ENCODE results near the gene CENPX. TPM values are rescaled to one million over a fixed set of nuclear protein-coding genes. Genes with fewer than 3 reads are reported as not detected.

CENPX gene
- total and polyA plus RNA-seq, 2 of the 13 experiments (the other 11 are each of a cell fraction or from before 2014, with no cell fraction given): 92.7 to 170 TPM

DNA sequence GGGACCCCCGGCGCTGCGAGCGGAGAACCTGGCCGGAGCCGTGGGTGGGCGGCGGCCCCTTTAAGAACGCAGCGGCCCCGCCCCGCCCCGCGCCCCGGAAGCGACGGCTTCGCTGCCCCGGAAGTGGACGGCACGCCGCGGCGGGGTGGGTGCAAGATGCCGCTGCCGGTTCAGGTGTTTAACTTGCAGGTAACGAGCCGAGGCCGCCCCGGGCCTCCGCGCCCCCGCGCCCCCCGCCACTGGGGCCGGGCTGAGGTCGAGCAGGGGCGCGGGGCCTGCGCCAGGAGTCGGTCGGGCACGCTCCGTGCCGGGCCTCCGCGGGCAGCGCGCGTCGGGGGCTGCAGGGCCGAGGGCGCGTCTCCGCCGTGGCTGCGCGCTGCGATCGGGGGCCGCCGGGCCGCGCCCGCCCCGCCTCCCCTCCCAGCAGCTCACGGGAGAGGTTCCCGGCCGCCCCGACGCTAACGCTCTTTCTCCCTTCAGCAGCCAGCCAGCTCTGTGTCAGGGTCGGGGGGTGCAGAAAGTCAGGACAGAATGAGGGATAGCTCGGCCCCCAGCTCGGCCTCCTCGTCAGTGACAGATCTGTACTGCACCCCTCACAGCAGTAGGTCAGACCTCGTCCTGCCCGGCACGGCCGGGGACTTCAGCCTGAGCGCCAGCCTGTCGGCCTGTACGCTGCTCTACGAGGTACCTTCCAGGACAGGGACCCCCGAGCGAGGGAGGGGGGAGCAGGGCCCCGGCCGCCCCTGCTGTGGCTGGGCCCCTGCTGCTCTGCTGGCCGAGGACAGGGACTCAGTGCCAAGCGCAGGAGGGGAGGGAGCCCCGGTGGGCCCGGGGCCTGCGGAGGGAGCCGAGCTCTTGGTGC, 29.3 kb upstream of the CENPX start, which contains the start of the genes GPS1 and RFNG (continued):
- TF ChIP-seq, protein P1, sequence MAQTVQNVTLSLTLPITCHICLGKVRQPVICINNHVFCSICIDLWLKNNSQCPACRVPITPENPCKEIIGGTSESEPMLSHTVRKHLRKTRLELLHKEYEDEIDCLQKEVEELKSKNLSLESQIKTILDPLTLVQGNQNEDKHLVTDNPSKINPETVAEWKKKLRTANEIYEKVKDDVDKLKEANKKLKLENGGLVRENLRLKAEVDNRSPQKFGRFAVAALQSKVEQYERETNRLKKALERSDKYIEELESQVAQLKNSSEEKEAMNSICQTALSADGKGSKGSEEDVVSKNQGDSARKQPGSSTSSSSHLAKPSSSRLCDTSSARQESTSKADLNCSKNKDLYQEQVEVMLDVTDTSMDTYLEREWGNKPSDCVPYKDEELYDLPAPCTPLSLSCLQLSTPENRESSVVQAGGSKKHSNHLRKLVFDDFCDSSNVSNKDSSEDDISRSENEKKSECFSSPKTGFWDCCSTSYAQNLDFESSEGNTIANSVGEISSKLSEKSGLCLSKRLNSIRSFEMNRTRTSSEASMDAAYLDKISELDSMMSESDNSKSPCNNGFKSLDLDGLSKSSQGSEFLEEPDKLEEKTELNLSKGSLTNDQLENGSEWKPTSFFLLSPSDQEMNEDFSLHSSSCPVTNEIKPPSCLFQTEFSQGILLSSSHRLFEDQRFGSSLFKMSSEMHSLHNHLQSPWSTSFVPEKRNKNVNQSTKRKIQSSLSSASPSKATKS (CRISPR knock-in tag; IDR thresholded peaks at IDR 0.05): no peak
- TF ChIP-seq ETV5 (CRISPR knock-in tag; IDR thresholded peaks at IDR 0.05; ENCODE audit: borderline replicate concordance) (peak; percentile 44; the same call in 1 of the 2 replicates), FOXM1 (CRISPR knock-in tag; IDR thresholded peaks at IDR 0.05) (no peak), NR1H2 (CRISPR knock-in tag; IDR thresholded peaks at IDR 0.05; ENCODE audit: borderline replicate concordance, low read depth) (no peak), NFE2L2 (IDR thresholded peaks at IDR 0.05; ENCODE audit: low read length) (no peak), SRF (IDR thresholded peaks at IDR 0.05; ENCODE audit: low read depth, low read length) (0 out of 2 replicates have a peak, but pooled peaks have one; percentile 4), SP5 (CRISPR knock-in tag; IDR thresholded peaks at IDR 0.05; ENCODE audit: borderline replicate concordance, low read depth) (peak; percentile 47), CHCHD3 (CRISPR knock-in tag; IDR thresholded peaks at IDR 0.05) (no peak), SOX13 (IDR thresholded peaks at IDR 0.05) (no peak), SOX13 (CRISPR knock-in tag; conservative IDR thresholded peaks at IDR 0.05 in 1 of 2, IDR thresholded peaks at IDR 0.05 in 1 of 2) (no peak), PHF5A (CRISPR knock-in tag; IDR thresholded peaks at IDR 0.05; ENCODE audit: low read depth, unreplicated experiment) (no peak), CBFB (CRISPR knock-in tag; IDR thresholded peaks at IDR 0.05) (no peak), YY1 (IDR thresholded peaks at IDR 0.05; ENCODE audit: insufficient read depth, insufficient replicate concordance, low read depth, low read length) (peak; percentile 70), CAMTA2 (CRISPR knock-in tag; IDR thresholded peaks at IDR 0.05; ENCODE audit: borderline replicate concordance) (no peak), AGO1 (IDR thresholded peaks at IDR 0.05; ENCODE audit: low read depth, low read length, poor library complexity, severe bottlenecking) (peak; percentile 79), CHD2 (IDR thresholded peaks at IDR 0.05; ENCODE audit: low read depth, low read length) (no peak), ZNF441 (CRISPR knock-in tag; IDR thresholded peaks at IDR 0.05; ENCODE audit: borderline replicate concordance) (no peak)
- TF ChIP-seq, protein P2, sequence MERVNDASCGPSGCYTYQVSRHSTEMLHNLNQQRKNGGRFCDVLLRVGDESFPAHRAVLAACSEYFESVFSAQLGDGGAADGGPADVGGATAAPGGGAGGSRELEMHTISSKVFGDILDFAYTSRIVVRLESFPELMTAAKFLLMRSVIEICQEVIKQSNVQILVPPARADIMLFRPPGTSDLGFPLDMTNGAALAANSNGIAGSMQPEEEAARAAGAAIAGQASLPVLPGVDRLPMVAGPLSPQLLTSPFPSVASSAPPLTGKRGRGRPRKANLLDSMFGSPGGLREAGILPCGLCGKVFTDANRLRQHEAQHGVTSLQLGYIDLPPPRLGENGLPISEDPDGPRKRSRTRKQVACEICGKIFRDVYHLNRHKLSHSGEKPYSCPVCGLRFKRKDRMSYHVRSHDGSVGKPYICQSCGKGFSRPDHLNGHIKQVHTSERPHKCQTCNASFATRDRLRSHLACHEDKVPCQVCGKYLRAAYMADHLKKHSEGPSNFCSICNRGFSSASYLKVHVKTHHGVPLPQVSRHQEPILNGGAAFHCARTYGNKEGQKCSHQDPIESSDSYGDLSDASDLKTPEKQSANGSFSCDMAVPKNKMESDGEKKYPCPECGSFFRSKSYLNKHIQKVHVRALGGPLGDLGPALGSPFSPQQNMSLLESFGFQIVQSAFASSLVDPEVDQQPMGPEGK (CRISPR knock-in tag; IDR thresholded peaks at IDR 0.05): peak; percentile 69
- TF ChIP-seq, protein P3, sequence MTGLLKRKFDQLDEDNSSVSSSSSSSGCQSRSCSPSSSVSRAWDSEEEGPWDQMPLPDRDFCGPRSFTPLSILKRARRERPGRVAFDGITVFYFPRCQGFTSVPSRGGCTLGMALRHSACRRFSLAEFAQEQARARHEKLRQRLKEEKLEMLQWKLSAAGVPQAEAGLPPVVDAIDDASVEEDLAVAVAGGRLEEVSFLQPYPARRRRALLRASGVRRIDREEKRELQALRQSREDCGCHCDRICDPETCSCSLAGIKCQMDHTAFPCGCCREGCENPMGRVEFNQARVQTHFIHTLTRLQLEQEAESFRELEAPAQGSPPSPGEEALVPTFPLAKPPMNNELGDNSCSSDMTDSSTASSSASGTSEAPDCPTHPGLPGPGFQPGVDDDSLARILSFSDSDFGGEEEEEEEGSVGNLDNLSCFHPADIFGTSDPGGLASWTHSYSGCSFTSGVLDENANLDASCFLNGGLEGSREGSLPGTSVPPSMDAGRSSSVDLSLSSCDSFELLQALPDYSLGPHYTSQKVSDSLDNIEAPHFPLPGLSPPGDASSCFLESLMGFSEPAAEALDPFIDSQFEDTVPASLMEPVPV (CRISPR knock-in tag; IDR thresholded peaks at IDR 0.05): no peak
- TF ChIP-seq, protein P4, sequence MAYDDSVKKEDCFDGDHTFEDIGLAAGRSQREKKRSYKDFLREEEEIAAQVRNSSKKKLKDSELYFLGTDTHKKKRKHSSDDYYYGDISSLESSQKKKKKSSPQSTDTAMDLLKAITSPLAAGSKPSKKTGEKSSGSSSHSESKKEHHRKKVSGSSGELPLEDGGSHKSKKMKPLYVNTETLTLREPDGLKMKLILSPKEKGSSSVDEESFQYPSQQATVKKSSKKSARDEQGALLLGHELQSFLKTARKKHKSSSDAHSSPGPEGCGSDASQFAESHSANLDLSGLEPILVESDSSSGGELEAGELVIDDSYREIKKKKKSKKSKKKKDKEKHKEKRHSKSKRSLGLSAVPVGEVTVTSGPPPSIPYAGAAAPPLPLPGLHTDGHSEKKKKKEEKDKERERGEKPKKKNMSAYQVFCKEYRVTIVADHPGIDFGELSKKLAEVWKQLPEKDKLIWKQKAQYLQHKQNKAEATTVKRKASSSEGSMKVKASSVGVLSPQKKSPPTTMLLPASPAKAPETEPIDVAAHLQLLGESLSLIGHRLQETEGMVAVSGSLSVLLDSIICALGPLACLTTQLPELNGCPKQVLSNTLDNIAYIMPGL (CRISPR knock-in tag; IDR thresholded peaks at IDR 0.05; ENCODE audit: borderline replicate concordance in 1 of 2, low read depth in 1 of 2): 0 out of 4 replicates have a peak, but pooled peaks have one; percentile 6 to 42

Data from HepG2 (cell line).